Measurements from ENCODE around the gene R3HDM2. TPM values are rescaled to one million over a fixed set of nuclear protein-coding genes. Genes with fewer than 3 reads are reported as not detected.

The R3HDM2 gene
- total RNA-seq, 1 experiment from 2014 or later = 64.8 TPM

DNA sequence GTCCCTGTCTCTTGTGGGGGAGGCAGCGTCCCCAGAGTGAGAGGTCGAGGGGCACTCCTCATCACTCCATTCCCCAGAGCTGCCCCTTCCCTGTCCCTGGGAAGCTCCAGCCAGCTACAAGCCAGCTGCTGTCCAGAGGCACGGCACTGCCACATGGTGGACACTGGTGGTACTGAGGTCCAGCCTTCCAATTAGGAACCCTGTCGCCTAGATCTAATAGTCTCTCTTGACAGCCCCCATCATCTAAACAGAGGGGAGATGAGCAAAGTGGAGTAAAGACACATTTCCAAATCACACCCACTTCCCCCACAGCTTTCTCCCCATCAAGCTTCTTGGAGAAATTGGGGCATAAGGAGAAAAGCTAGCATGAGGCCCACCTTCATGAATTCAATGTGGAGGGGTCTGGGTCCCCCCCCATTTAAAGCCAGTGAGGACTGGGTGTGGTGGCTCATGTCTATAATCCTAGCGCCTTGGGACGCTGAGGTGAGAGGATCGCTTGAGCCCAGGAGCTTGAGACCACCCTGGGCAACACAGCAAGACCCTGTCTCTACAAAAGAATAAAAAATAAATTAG, 22.2 kb upstream of the R3HDM2 start:
- no TSS peak for BruUV-seq (replicated peaks)
- no peak overlapping the region for H3K27ac Mint-ChIP-seq (ENCODE audit: low read depth, unreplicated experiment)

DNA sequence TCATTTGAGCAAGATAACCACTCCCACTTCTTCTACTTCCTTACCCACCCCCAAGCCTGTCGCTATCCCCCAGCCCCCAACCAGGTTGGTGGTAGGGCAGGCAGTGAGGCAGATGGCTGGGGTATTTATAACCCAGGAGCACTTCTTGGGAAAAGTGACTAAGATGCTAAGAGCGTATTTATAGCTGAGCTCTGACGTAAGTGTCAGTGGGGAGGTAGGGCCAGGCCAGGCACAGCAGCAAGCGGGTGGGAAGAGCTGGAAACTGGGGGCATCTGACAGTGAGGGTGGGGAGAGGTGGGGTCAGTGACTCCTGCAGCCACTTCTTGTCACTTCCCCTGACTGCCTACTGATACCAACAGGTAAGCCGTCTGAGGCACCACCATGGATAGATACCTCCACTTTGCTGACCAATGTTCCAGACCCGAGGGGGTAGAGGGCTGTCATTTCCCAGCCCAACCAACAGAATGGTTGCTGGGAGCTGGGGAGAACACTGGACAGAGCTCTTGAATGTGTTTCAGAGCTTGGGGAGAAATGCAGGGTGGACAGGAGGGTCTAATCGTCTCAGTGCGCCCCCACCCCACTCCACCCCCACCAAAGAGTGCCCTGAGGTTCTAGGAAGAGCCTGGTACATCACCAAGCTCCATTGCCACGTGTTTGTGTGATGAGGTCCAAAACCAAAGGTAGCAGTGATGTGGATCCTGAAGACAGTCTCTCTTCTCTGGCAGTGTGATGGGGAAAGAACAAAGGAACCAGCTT, 21.5 kb upstream of the R3HDM2 start:
- Mint-ChIP-seq H3K36me3 (ENCODE audit: insufficient read depth, unreplicated experiment) (no peaks in the 10 kb centered on the region), H3K27ac (ENCODE audit: low read depth, unreplicated experiment) (no peak overlapping the region), H3K4me1 (ENCODE audit: insufficient read depth, unreplicated experiment) (peaks cover 29% of the 10 kb centered on the region), H3K4me3 (ENCODE audit: unreplicated experiment) (no peak overlapping the region), H3K9me3 (ENCODE audit: unreplicated experiment) (no peaks in the 10 kb centered on the region), H3K27me3 (ENCODE audit: insufficient read depth, unreplicated experiment) (no peaks in the 10 kb centered on the region)
- TF ChIP-seq, protein P1, sequence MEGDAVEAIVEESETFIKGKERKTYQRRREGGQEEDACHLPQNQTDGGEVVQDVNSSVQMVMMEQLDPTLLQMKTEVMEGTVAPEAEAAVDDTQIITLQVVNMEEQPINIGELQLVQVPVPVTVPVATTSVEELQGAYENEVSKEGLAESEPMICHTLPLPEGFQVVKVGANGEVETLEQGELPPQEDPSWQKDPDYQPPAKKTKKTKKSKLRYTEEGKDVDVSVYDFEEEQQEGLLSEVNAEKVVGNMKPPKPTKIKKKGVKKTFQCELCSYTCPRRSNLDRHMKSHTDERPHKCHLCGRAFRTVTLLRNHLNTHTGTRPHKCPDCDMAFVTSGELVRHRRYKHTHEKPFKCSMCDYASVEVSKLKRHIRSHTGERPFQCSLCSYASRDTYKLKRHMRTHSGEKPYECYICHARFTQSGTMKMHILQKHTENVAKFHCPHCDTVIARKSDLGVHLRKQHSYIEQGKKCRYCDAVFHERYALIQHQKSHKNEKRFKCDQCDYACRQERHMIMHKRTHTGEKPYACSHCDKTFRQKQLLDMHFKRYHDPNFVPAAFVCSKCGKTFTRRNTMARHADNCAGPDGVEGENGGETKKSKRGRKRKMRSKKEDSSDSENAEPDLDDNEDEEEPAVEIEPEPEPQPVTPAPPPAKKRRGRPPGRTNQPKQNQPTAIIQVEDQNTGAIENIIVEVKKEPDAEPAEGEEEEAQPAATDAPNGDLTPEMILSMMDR (IDR thresholded peaks at IDR 0.05; ENCODE audit: unreplicated experiment) = no peak
- DNase-seq (ENCODE audit: unreplicated experiment) = peak; percentile 55
- CTCF ChIA-PET = interaction anchor here (0.5 to 9.6 kb wide), 59 partner anchors 10 to 1642 kb away, joined by 3 to 178 read pairs (median 6); partner anchors contain the start of genes INHBC and SHMT2
- POLR2A ChIA-PET = interaction anchor here (0.5 to 2.7 kb wide), 8 partner anchors 11 to 149 kb away, joined by 3 to 13 read pairs (median 4); no protein-coding TSS in a partner anchor
- intact Hi-C loops (cut with micrococcal nuclease) = loop anchor here (2.0 kb wide), 1 partner anchor 240 kb away; no protein-coding TSS in a partner anchor
- no TSS peak for BruUV-seq (replicated peaks)

More for the DNA sequence above, 22.2 kb upstream of the R3HDM2 start:
- ChIA-PET CTCF (interaction anchor here (0.5 to 9.6 kb wide), 63 partner anchors 10 to 1643 kb away, joined by 3 to 178 read pairs (median 6); partner anchors contain the start of genes ARHGAP9 and INHBC), POLR2A (interaction anchor here (0.5 to 2.7 kb wide), 9 partner anchors 10 to 150 kb away, joined by 3 to 13 read pairs (median 4); no protein-coding TSS in a partner anchor)
- DNase-seq (ENCODE audit: unreplicated experiment) = peak; percentile 78
- no peaks in the 10 kb centered on the region for H3K27me3 Mint-ChIP-seq (ENCODE audit: insufficient read depth, unreplicated experiment)
- H3K36me3 Mint-ChIP-seq (ENCODE audit: insufficient read depth, unreplicated experiment) = no peaks in the 10 kb centered on the region
- no peak overlapping the region for H3K4me3 Mint-ChIP-seq (ENCODE audit: unreplicated experiment)
- peaks cover 29% of the 10 kb centered on the region for H3K4me1 Mint-ChIP-seq (ENCODE audit: insufficient read depth, unreplicated experiment)
- intact Hi-C loops (cut with micrococcal nuclease) = loop anchor here (1.0 to 2.0 kb wide), 3 partner anchors 146 to 240 kb away; no protein-coding TSS in a partner anchor
- no peaks in the 10 kb centered on the region for H3K9me3 Mint-ChIP-seq (ENCODE audit: unreplicated experiment)
- TF ChIP-seq, protein P1 (IDR thresholded peaks at IDR 0.05; ENCODE audit: unreplicated experiment) = peak; percentile 88

DNA sequence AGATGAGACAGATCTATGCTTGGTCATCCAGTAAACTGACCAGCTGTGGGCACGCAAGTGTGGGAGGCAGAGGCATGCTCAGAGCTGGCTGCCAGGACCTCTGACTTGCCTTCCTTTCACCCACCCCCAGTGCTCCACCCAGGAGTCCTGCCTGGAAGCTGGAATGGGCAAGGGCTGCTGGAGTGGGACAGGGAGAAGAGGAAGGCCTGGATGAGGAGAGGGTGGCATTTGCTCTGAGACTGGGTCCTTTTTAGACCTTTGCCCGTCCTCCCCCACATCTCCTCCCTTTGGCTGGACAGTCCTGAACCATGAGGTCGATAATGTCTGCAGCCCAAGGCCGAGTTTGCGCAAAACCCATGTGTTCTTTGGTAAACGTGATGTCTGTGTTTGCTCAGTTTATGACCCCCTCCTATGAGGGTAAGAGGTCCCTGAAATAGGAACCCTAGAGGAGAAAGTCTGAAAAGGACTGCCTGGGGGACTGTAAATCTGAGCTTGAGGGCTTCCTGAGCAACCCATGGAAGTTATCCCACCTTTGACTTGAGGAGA, 20.5 kb upstream of the R3HDM2 start:
- ChIA-PET CTCF (interaction anchor here (0.6 to 9.6 kb wide), 17 partner anchors 9 to 462 kb away, joined by 3 to 178 read pairs (median 12); partner anchors contain the start of genes INHBC and SHMT2), POLR2A (interaction anchor here (1.3 to 2.7 kb wide), 3 partner anchors 12 to 144 kb away, joined by 3 to 13 read pairs (median 5); no protein-coding TSS in a partner anchor)
- Mint-ChIP-seq H3K9me3 (ENCODE audit: unreplicated experiment) (no peaks in the 10 kb centered on the region), H3K27me3 (ENCODE audit: insufficient read depth, unreplicated experiment) (no peaks in the 10 kb centered on the region), H3K36me3 (ENCODE audit: insufficient read depth, unreplicated experiment) (no peaks in the 10 kb centered on the region), H3K4me1 (ENCODE audit: insufficient read depth, unreplicated experiment) (peaks cover 21% of the 10 kb centered on the region), H3K4me3 (ENCODE audit: unreplicated experiment) (no peak overlapping the region), H3K27ac (ENCODE audit: low read depth, unreplicated experiment) (no peak overlapping the region)
- TF ChIP-seq, protein P1 (IDR thresholded peaks at IDR 0.05; ENCODE audit: unreplicated experiment) = no peak
- no TSS peak for BruUV-seq (replicated peaks)
- intact Hi-C loops (cut with micrococcal nuclease) = no loop called here
- DNase-seq (ENCODE audit: unreplicated experiment) = no peak

DNA sequence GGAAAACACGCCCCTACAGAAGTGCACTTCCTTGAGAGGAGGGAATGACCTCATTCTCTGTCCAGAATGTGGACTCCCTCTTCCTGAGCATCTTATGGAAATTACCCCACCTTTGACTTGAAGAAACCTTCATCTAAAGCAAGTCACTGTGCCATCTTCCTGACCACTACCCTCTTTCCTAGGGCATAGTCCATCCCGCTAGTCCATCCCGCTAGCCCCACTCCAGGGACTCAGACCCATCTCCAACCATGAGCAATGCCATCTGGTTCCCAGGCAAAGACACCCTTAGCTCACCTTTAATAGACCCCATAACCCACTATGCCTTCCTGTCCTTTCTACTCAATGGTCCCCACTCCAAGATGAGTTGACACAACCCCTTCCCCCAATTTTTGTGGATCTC, 19.2 kb upstream of the R3HDM2 start:
- ChIA-PET CTCF (interaction anchor here (0.6 to 9.6 kb wide), 6 partner anchors 9 to 252 kb away, joined by 4 to 178 read pairs (median 38); partner anchors contain the start of gene GLI1), POLR2A (no interaction called here)
- Mint-ChIP-seq H3K27ac (ENCODE audit: low read depth, unreplicated experiment) (no peak overlapping the region), H3K4me3 (ENCODE audit: unreplicated experiment) (no peak overlapping the region), H3K36me3 (ENCODE audit: insufficient read depth, unreplicated experiment) (no peaks in the 10 kb centered on the region), H3K27me3 (ENCODE audit: insufficient read depth, unreplicated experiment) (no peaks in the 10 kb centered on the region), H3K4me1 (ENCODE audit: insufficient read depth, unreplicated experiment) (peaks cover 10% of the 10 kb centered on the region), H3K9me3 (ENCODE audit: unreplicated experiment) (no peaks in the 10 kb centered on the region)
- TF ChIP-seq, protein P1 (IDR thresholded peaks at IDR 0.05; ENCODE audit: unreplicated experiment) = no peak
- no peak for DNase-seq (ENCODE audit: unreplicated experiment)
- intact Hi-C loops (cut with micrococcal nuclease) = no loop called here
- BruUV-seq (replicated peaks) = no TSS peak
